Glomerular visceral epithelial cell (primary cell): ENCODE measurements around the gene SPPL3.

Experiments used
- DNase-seq: peaks from one replicate; pipeline ENCODE4 v3.0.0-alpha.2; 2016; ENCODE audit errors: extremely low spot score

SPPL3 gene

DNA sequence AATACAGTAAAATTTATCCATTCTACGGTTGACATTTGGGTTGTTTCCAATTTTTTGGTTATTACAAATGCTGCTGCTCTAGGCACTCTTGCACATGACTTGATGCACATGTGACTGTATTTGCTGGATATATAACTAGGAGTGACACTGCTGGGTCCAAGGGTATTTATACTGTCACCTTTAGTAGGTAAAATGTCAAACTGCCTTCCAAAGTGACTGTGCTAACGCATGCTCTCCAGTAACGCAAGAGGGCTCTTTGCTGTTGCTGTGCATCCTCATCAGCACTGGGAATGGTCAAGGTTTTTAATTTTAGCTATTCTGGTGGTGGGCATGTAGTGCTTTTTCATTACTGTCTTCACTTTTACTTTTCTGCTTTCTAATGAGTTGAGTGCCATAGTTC lies 116.3 kb downstream of the SPPL3 start:
- no peak for DNase-seq

GRCh38 chr12:120784804-120785203 lies 119.4 kb downstream of the SPPL3 start:
- DNase-seq = no peak

- no peak for DNase-seq
Observed at GRCh38 chr12:120783197-120783596, 121.0 kb downstream of the SPPL3 start.

DNA sequence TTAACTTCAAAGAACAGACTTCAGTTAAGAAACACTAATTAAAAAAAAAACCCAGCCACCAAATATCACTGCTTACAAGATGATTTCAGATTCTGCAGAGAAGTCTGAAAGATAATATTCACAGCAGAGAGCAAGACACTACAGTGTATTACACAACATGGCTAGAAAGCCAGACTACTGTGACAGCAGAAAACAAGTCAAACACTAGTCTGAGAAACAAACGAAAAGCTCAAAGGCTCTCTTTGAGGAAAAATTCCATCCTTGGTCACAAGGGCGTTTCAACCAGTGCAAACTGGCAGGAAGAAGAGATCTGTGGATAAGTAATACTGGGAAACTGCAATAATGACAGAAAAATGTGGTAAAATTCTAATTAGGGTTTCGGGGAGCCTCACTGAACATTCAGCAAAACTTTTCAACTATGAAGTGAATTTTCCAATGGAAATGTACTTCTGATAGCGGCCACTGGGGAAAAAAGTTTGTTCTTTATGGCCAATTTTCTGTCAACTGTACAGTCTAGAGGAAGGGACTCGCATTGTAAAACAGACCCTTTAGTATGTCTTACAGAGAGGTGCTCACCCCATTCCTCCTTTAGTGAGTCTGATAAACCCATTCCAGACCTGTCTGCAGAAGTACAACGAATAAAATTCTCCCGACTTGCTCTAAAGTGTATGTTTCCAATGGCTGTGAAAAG lies 128.2 kb downstream of the SPPL3 start:
- DNase-seq = no peak

DNA sequence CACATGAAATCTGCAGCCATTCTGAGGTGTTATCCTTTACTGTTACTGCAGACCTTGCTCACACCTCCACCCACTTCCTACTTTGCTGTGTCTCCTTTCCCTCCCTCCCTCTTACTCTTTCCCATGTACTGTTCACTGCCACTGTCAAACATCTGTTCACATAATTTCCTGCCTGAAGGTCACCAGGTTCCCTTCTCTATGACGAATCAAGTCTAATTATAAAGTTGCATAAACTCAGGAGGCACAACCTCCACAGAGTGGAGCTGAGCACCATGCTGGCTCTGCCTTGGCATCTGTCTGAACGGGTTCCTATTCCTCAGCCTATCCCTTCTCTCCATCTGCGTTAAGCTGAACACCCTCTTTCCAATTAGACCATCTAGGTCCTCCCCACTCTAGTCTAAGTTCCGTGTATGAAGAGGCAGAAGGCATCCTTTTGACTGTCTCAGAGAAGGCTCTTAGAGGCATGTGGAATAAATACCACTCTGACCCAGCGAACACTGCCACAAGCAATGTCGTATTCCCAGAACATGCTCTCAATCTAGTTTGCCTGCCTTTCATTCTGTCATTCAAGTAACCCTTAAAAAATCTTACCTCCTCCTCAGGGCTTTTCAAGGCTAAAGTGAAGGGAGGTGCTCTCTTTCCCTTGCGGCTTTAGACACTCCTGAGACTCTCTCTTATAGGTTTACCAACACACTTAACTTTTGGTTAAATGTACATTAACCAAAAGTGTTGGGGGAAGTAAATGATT lies 129.8 kb downstream of the SPPL3 start:
- DNase-seq = no peak

DNA sequence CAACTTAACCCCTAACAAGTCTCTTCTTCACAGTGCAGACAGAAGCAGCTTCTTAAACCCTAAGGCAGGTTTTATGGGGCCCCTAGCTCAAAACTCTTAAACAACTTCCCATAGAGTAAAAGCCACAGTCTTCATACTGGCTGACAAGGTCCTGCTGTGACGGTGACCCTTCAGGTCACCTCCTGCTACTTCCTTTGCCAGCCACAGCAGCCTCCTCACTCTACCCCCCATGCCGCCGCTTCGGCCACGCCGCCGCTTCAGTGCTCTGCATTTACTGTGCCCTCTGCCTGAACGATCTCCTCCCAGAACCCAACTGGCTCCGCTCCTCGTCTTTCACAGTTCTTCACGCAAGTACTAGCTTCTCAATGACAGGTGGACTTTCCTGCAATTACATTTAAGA lies 133.1 kb downstream of the SPPL3 start:
- no peak for DNase-seq

DNA sequence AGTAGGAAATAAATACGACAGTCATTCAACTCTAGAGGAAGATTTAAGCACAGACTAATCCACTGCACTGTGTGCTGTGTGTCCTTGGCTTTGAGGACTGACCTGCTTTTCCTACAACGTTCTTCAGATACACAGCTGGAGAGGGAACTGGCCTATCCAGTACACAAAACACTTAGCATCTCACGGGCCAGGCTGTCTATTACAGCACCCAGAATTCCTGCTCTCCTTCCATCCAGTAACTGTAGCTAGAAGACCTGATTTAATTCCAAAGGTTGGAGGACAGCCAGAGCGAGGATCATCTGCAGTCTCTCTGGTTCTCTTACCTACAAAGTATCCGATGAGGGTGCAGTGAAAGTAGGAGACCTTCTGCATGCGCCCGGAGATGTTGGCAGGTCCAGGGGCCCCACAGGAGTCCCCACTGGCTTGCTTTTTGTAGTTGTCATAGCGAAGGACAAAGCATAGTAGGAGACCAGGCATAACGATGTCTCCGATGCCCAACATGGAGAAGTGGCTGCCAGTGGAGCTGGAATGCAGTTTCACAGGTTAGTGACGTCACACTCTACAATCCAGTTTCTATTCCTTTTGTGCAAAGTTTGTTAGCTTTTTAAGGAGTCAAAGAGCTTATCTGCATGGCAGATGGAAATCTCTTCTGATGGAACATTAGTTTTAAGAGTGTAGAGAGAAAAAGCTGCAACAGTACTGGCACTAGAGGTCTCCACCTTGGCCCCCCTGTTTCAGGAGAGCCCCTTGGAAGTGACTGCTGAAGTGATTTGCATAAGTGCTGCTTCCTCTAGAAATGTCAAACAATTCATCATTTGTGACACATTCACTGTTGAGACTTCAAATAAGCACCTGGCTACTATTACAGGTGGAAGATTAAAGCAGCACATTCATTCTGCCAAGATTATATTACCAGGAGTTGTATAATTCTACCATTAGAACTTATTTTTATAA lies 136.8 kb downstream of the SPPL3 start:
- no peak for DNase-seq

- DNase-seq = no peak
Observed at GRCh38 chr12:120766566-120766965, 137.6 kb downstream of the SPPL3 start.

DNA sequence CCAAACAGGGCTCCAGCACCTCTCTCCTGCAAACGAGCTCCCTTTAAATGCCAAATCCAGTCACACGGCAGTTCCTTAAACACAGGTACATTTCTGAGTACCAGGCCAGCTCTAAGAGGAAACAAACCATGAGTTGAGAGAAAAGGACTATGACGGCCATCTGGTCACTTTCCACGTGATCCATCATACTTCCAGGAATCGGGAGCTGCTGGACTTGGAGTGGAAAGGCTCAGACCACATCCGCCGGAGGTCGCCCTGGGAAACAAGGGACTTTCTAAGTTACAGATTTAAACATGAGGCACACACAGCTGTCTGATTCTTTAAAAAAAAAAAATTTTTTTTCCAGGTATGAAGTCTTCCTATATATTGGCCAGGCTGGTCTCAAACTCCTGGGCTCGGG lies 139.3 kb downstream of the SPPL3 start:
- no peak for DNase-seq

GRCh38 chr12:120763250-120763649 lies 140.9 kb downstream of the SPPL3 start:
- DNase-seq = no peak

- DNase-seq = no peak
Observed at GRCh38 chr12:120762086-120762485, 142.1 kb downstream of the SPPL3 start.

DNA sequence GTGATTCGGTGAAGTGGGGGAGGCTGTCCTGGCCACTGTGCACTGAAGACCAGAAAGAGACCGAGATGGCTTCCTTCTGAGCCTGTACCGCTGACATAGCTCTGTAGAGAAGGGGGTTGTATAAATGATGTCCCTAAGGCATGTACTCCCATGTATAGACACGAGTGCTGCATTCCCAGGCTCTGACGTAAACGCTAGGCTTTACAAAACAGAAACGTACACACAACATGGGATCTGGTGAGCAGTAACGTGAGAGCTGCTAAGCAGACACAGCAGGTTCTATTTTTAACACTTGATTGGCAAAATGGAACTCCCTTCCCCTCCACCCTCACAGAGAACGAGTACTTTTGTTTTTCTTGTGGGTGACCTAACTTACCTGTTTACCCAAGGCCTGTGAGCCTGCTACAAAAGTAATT lies 142.6 kb downstream of the SPPL3 start:
- DNase-seq = no peak

DNA sequence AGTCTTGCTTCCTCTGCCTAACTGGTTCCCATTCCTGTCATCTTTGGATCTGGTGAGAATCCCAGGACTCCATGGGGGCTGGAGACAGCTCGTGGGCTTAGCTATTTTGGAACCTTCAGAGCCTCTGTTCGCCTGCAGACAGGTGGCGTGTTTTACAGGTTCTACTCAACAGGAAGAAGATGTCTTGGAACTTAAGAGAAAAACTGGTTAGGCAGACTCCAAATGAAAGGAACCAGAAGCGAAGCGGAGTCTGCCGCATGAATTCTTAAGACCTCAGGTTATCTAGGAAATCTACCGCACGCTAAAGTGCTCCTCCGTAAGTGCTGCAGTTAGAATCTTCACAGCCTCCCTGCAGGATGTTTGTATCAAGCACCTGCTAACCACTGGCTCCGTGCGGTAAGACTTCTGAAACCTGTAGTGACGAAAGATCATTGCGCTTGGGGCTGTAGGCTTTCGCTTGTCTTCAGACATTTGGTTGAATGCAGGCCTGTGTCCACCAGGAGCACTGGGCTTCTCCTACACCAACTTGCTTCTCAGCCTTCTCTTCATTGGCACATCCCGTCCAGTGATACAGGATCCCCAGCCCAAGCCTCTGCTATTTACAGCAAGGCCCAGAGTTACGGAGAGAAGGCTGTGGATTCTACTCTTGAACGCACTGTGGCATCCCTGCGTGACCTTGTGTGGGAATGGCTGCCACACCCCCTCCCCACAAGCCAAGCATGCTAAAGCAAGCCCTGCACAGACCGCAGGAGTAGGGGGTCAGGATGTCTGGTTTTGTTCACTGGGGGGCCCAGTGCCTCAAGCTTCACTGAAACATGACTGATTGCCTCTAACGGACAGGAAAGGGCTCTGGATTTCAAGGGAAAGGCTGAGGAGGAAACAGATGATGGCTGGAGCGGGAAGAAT lies 143.6 kb downstream of the SPPL3 start:
- no peak for DNase-seq

DNA sequence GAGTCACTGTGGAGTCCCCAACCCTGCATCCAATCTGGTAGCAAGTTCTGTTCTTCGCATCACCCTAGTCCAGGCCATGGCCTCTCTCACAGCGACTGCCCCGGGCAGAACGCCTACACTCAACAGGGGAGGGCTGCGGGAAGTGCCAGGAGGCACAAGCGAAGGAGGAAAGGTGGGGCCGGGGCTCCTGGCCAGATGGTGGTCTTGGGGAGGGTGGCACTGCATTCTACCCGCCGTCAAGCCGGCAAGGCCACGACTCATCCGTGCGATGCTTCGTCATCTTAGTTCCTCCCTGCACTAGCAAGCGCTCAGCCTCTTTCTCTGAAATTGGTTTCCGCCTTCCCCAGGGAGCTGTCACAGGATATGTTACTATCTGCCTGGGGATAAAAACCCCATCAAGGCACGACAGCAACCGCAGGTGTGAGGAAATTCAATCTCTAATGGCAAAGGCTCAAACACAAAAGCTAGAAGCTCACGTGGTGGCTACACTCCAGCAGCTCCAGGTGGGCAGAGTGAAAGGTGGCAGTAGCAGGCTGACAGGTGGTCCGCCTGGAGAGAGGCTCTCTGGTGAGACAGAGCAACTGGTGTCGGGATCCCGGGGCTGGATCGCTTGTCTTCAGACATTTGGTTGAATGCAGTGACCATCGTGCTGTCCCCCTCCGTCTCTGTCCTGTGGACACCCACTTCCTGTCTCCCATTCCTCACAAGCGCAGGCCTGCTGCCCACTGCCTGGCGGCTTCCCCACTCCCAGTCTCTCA lies 144.4 kb downstream of the SPPL3 start:
- no peak for DNase-seq

GRCh38 chr12:120758798-120759590 lies 145.2 kb downstream of the SPPL3 start:
- no peak for DNase-seq

DNA sequence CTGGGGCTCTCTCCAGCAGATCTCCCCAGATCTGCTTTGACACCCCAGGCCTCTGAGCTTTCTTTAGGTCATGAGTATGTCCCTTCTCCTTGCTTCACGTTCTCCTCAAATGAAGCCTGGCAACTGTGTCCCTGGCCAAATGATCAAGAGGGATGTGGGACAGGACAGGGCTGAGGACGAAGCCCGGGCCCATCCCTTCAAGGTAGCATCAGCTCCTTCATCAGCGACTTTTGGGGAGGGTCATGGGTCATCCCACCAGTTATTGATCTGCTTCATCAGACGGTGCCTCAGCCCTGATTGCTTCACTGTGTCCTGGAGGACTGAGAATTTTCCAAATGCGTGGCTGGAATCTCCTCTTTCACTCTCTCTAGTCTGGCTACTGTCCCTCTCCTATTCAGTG lies 146.2 kb downstream of the SPPL3 start:
- no peak for DNase-seq

GRCh38 chr12:120757226-120757742 lies 146.9 kb downstream of the SPPL3 start:
- DNase-seq = no peak

DNA sequence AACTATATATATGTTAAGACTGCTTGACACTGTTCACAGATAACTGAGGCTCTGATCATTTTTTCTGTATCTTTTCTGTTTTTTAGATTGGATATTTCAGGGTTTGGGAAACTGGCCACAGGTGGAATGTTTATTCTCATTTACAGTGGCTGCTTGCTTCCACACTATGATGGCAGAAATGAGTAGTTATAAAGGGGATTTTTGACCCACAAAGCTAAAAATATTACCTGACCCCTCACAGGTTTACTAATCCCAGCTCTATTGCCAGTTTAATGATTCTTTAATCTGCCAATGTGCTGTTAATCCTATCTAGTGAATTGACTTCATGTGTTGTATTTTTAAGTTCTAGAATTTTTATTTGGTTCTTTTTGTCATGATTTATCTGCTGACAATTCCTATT lies 148.9 kb downstream of the SPPL3 start:
- no peak for DNase-seq

DNA sequence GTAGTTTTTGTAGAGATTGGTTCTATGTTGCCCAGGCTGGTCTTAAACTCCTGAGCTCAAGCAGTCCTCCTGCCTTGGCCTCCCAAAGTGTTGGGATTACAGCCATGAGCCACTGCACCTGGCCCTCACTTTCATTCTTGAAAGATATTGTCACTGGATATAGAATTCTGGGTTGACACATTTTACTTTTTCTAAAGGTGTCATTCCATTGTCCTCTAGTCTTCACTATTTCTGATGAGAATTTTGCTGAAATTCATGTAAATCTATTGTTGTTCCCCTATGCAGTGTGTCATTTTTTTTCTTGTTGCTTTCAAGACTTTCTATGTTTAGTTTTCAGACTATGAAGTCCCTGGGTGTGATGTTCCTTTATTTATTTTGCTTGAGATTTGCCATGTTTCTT lies 149.4 kb downstream of the SPPL3 start:
- DNase-seq = no peak

DNA sequence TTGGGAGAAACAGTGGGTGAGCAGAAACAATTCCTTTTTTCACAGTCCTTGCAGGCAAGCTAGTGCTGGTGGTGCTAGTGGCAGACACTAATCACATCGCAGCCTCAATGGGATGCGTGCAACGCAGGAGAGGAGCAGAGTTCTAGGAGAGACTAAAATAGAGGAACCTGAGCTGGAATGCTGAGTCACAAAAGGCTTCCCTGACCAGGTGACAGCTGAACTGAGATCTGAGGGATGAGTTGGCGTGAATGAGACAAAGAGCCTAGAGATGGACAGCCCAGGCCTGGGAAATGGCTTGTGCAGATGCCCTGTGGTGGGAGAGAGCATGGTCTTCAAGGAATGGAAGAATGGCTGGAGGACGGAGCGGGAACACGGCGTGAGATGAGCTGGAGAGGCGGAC lies 152.8 kb downstream of the SPPL3 start:
- no peak for DNase-seq
